GM12878 (cell line): ENCODE data around the gene LMTK2.

Experiments used
- ELK1 ChIP-seq: IDR thresholded peaks from 2 replicates; pipeline ENCODE4 v1.6.1; 2012; ENCODE audit warnings: low read depth, low read length, improper control_type of control experiment
- IRF4 ChIP-seq: IDR thresholded peaks from 2 replicates; pipeline ENCODE4 v1.6.1; 2011; ENCODE audit warnings: low read depth, low read length
- MTA3 ChIP-seq: IDR thresholded peaks from 2 replicates; pipeline ENCODE4 v1.6.1; 2012; ENCODE audit warnings: low read length, inconsistent platforms, borderline replicate concordance
- POLR2AphosphoS5 ChIP-seq: IDR thresholded peaks from 2 replicates; pipeline ENCODE4 v1.6.1; 2011; ENCODE audit warnings: mild to moderate bottlenecking, low read length, inconsistent platforms
- SUZ12 ChIP-seq: fragments of 200-600 bp; sonication (generic); IDR thresholded peaks from one replicate; pipeline ENCODE4 v1.6.1; 2018; ENCODE audit warnings: antibody characterized with exemption, mild to moderate bottlenecking; ENCODE audit not compliant: unreplicated experiment
- TBL1XR1 ChIP-seq: IDR thresholded peaks from 2 replicates; pipeline ENCODE4 v1.6.1; 2012; ENCODE audit warnings: low read depth, low read length, improper control_type of control experiment
- TF ChIP-seq, protein P1 (sequence below), 3 experiments: IDR thresholded peaks in 2 of 3; conservative IDR thresholded peaks in 1 of 3; 2 replicates each; pipeline ENCODE4 v1.5.1; 2011; ENCODE audit warnings: low read depth in 3 of 3, low read length in 3 of 3, mild to moderate bottlenecking in 3 of 3, control low read depth in 2 of 3, moderate library complexity in 2 of 3, inconsistent platforms in 1 of 3, mixed read lengths in 1 of 3; ENCODE audit not compliant: control insufficient read depth in 2 of 3, insufficient read depth in 1 of 3; ENCODE audit errors: extremely low read depth in 1 of 3
- TF ChIP-seq, protein P2 (sequence below): IDR thresholded peaks from 2 replicates; pipeline ENCODE4 v1.6.1; 2012; ENCODE audit warnings: mild to moderate bottlenecking, low read depth, low read length
- TF ChIP-seq, protein P3 (sequence below): IDR thresholded peaks from 2 replicates; pipeline ENCODE4 v1.6.1; 2012; ENCODE audit warnings: low read length, inconsistent platforms

- TF ChIP-seq ELK1 (no peak), SUZ12 (no peak), TBL1XR1 (no peak), IRF4 (no peak), MTA3 (no peak), POLR2AphosphoS5 (no peak)
- TF ChIP-seq, protein P1, sequence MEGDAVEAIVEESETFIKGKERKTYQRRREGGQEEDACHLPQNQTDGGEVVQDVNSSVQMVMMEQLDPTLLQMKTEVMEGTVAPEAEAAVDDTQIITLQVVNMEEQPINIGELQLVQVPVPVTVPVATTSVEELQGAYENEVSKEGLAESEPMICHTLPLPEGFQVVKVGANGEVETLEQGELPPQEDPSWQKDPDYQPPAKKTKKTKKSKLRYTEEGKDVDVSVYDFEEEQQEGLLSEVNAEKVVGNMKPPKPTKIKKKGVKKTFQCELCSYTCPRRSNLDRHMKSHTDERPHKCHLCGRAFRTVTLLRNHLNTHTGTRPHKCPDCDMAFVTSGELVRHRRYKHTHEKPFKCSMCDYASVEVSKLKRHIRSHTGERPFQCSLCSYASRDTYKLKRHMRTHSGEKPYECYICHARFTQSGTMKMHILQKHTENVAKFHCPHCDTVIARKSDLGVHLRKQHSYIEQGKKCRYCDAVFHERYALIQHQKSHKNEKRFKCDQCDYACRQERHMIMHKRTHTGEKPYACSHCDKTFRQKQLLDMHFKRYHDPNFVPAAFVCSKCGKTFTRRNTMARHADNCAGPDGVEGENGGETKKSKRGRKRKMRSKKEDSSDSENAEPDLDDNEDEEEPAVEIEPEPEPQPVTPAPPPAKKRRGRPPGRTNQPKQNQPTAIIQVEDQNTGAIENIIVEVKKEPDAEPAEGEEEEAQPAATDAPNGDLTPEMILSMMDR (IDR thresholded peaks at IDR 0.05 in 2 of 3, conservative IDR thresholded peaks at IDR 0.05 in 1 of 3; ENCODE audit: control insufficient read depth in 2 of 3, extremely low read depth in 1 of 3, insufficient read depth in 1 of 3, low read depth in 3 of 3, low read length in 3 of 3): no peak
- TF ChIP-seq, protein P2, sequence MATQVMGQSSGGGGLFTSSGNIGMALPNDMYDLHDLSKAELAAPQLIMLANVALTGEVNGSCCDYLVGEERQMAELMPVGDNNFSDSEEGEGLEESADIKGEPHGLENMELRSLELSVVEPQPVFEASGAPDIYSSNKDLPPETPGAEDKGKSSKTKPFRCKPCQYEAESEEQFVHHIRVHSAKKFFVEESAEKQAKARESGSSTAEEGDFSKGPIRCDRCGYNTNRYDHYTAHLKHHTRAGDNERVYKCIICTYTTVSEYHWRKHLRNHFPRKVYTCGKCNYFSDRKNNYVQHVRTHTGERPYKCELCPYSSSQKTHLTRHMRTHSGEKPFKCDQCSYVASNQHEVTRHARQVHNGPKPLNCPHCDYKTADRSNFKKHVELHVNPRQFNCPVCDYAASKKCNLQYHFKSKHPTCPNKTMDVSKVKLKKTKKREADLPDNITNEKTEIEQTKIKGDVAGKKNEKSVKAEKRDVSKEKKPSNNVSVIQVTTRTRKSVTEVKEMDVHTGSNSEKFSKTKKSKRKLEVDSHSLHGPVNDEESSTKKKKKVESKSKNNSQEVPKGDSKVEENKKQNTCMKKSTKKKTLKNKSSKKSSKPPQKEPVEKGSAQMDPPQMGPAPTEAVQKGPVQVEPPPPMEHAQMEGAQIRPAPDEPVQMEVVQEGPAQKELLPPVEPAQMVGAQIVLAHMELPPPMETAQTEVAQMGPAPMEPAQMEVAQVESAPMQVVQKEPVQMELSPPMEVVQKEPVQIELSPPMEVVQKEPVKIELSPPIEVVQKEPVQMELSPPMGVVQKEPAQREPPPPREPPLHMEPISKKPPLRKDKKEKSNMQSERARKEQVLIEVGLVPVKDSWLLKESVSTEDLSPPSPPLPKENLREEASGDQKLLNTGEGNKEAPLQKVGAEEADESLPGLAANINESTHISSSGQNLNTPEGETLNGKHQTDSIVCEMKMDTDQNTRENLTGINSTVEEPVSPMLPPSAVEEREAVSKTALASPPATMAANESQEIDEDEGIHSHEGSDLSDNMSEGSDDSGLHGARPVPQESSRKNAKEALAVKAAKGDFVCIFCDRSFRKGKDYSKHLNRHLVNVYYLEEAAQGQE: no peak
- TF ChIP-seq, protein P3, sequence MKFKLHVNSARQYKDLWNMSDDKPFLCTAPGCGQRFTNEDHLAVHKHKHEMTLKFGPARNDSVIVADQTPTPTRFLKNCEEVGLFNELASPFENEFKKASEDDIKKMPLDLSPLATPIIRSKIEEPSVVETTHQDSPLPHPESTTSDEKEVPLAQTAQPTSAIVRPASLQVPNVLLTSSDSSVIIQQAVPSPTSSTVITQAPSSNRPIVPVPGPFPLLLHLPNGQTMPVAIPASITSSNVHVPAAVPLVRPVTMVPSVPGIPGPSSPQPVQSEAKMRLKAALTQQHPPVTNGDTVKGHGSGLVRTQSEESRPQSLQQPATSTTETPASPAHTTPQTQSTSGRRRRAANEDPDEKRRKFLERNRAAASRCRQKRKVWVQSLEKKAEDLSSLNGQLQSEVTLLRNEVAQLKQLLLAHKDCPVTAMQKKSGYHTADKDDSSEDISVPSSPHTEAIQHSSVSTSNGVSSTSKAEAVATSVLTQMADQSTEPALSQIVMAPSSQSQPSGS: no peak
Measured at GRCh38 chr7:98254951-98255610, 148.4 kb downstream of the LMTK2 start.
